HG03159 (cell line): ENCODE measurements around the gene AKT2.

Experiments used
- ATAC-seq: cut with Tn5 transposase; IDR thresholded peaks from one replicate; pipeline ENCODE4 v1.9.1; 2021; ENCODE audit warnings: mild to moderate bottlenecking, moderate library complexity; ENCODE audit not compliant: unreplicated experiment

AKT2 gene

DNA sequence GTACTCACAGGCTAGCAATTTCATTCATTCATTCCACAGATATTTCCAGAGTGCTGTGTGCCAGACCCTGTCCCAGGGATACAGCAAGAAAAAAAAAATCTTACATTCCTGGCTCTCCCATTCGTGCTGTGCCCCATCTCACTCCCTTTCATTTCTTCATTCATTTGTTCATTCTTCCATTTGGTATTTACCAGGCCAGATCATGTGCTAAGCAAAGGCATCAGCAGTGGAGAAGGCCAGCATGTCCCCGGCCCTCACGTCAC, 91.6 kb downstream of the AKT2 start:
- ATAC-seq, result no peak

DNA sequence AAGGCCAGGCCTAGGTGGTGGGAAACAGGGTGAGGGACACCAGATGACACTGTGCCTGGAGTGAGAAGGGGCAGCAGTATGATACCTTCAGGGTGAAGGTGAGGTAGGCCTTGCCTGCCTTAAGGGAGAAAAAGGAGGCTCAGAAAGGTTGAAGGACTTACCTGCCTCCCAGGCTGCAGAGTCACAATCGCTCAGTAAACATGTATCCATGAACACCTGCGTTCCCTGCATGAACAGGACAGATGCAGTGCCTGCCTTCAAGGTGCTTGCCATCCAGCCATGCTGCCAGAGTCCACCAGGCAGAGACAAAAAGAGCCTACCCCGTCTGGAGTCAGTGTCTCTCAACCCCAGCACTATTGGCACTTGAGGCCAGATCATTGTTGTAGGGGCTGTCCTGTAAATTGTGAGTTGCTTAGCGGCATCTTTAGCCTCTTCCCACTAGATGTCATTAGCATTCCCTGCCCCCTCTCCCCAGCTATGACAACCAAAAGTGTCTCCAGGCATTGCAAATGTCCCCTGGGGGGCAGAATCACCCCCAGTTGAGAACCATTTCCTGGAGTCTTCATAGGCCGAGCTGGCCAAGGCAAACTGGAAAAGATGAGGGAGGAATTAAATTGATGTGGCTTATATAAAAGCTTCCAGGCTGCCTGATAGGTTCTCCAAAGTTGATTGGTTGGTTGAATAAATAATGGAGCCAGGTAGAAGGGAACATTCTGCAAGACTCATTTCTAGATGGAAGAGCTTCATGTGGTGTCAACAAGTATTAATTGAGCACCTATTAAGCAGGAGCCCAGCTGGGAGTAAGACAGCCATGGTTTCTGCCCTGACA, 92.2 kb downstream of the AKT2 start:
- no peak for ATAC-seq

GRCh38 chr19:40191836-40192646, 93.1 kb downstream of the AKT2 start:
- no peak for ATAC-seq

GRCh38 chr19:40190891-40191835, 94.0 kb downstream of the AKT2 start, which contains the start of gene MAP3K10:
Gene MAP3K10, plus strand, starts transcription at chr19:40191426. Its CDS starts 606 bp downstream, at chr19:40192032.
- ATAC-seq, result peak; percentile 84

DNA sequence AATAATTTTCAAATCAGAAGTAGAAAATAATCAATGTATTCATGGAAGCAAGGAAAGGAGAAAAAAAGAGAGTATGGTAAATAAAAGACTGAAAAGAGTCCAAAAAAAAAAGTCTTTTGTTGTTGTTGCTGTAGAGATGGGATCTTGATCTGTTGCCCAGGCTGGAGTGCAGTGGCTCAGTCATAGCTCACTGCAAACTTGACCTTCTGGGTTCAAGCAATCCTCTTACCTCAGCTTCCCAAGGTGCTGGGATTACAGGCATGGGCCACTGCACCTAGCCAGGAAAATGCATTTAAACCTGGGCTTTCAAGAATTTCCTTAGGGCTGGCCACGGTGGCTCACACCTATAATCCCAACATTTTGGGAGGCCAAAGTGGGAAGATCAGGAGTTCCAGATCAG, 100.9 kb downstream of the AKT2 start:
- no peak for ATAC-seq
